Ishikawa (cell line): ENCODE data around the gene KIFC3.

Source experiments
- CEBPB ChIP-seq: IDR thresholded peaks from 2 replicates; pipeline ENCODE4 v1.6.1; 2012
- CREB1 ChIP-seq: IDR thresholded peaks from 2 replicates; pipeline ENCODE4 v1.6.1; 2012; ENCODE audit warnings: low read depth
- EGR1 ChIP-seq: IDR thresholded peaks from 2 replicates; pipeline ENCODE4 v1.6.1; 2012
- EP300 ChIP-seq: IDR thresholded peaks from 2 replicates; pipeline ENCODE4 v1.6.1; 2012; ENCODE audit warnings: borderline replicate concordance
- FOXM1 ChIP-seq: IDR thresholded peaks from 2 replicates; pipeline ENCODE4 v1.6.1; 2012; ENCODE audit warnings: low read depth, borderline replicate concordance
- MAX ChIP-seq: IDR thresholded peaks from 2 replicates; pipeline ENCODE4 v1.6.1; 2012
- NFIC ChIP-seq: IDR thresholded peaks from 2 replicates; pipeline ENCODE4 v1.6.1; 2012
- RAD21 ChIP-seq: IDR thresholded peaks from 2 replicates; pipeline ENCODE4 v1.6.1; 2012; ENCODE audit warnings: low read depth
- REST ChIP-seq: IDR thresholded peaks from 2 replicates; pipeline ENCODE4 v1.6.1; 2012; ENCODE audit warnings: low read depth, mild to moderate bottlenecking
- TAF1 ChIP-seq: IDR thresholded peaks from 2 replicates; pipeline ENCODE4 v1.6.1; 2012; ENCODE audit warnings: low read depth, mild to moderate bottlenecking
- TCF12 ChIP-seq: IDR thresholded peaks from 2 replicates; pipeline ENCODE4 v1.6.1; 2012; ENCODE audit warnings: low read depth
- TEAD4 ChIP-seq: IDR thresholded peaks from 2 replicates; pipeline ENCODE4 v1.6.1; 2012
- USF1 ChIP-seq: IDR thresholded peaks from 2 replicates; pipeline ENCODE4 v1.6.1; 2012
- YY1 ChIP-seq: IDR thresholded peaks from 2 replicates; pipeline ENCODE4 v1.6.1; 2012; ENCODE audit warnings: low read depth
- ZBTB7A ChIP-seq: IDR thresholded peaks from 2 replicates; pipeline ENCODE4 v1.6.1; 2012; ENCODE audit warnings: low read depth

The KIFC3 gene

GRCh38 chr16:57748596-57748995 lies 53.7 kb downstream of the KIFC3 start:
- TF ChIP-seq REST = no peak
- TF ChIP-seq CEBPB = no peak
- no peak for TF ChIP-seq RAD21
- TF ChIP-seq USF1 = no peak
- no peak for TF ChIP-seq NFIC
- no peak for TF ChIP-seq EP300
- TF ChIP-seq CREB1 = no peak
- no peak for TF ChIP-seq TEAD4
- TF ChIP-seq TAF1 = no peak
- no peak for TF ChIP-seq MAX
- TF ChIP-seq FOXM1 = no peak
- TF ChIP-seq ZBTB7A = no peak
- TF ChIP-seq EGR1 = no peak
- TF ChIP-seq TCF12 = no peak
- no peak for TF ChIP-seq YY1

GRCh38 chr16:57747996-57748395 lies 54.3 kb downstream of the KIFC3 start:
- no peak for TF ChIP-seq RAD21
- TF ChIP-seq ZBTB7A = no peak
- no peak for TF ChIP-seq TCF12
- TF ChIP-seq USF1 = no peak
- TF ChIP-seq REST = no peak

GRCh38 chr16:57747496-57747895 lies 54.8 kb downstream of the KIFC3 start:
- TF ChIP-seq CEBPB = no peak
- TF ChIP-seq CREB1 = no peak
- TF ChIP-seq TAF1 = no peak
- no peak for TF ChIP-seq ZBTB7A
- TF ChIP-seq TEAD4 = no peak
- TF ChIP-seq YY1 = no peak
- no peak for TF ChIP-seq FOXM1
- TF ChIP-seq USF1 = no peak
- no peak for TF ChIP-seq RAD21

GRCh38 chr16:57747091-57747490 lies 55.2 kb downstream of the KIFC3 start:
- TF ChIP-seq YY1 = no peak
- no peak for TF ChIP-seq CEBPB
- TF ChIP-seq NFIC = no peak
- no peak for TF ChIP-seq REST
- TF ChIP-seq USF1 = no peak
- no peak for TF ChIP-seq FOXM1
- no peak for TF ChIP-seq TEAD4
- TF ChIP-seq TCF12 = no peak
- no peak for TF ChIP-seq MAX
- no peak for TF ChIP-seq RAD21
- TF ChIP-seq ZBTB7A = no peak
- TF ChIP-seq TAF1 = no peak
- TF ChIP-seq CREB1 = no peak
- TF ChIP-seq EP300 = no peak
- TF ChIP-seq EGR1 = no peak
